GM23338 (cell line): ENCODE data around the gene DAPK1. TPM values are rescaled to one million over a fixed set of nuclear protein-coding genes. Genes with fewer than 3 reads are reported as not detected.

ENCODE experiments used
- ATAC-seq: fragments of 200-7000 bp; cut with Tn5 transposase; 3 replicates; pipeline ENCODE4 v1.9.1; 2020
- DNase-seq: peaks from one replicate; pipeline ENCODE4 v3.0.0-alpha.2; 2015; ENCODE audit warnings: low spot score
- H2AFZ ChIP-seq: fragments of 200-600 bp; sonication (generic); 2 replicates; pipeline ENCODE4 v1.8.0; 2016; ENCODE audit warnings: antibody characterized with exemption, mild to moderate bottlenecking, moderate library complexity
- H3F3A ChIP-seq: fragments of 200-600 bp; sonication (generic); replicated peaks from 2 replicates; pipeline ENCODE4 v1.8.0; 2017; ENCODE audit warnings: antibody characterized with exemption, mixed run types, low read depth
- H3K27ac ChIP-seq: fragments of 200-600 bp; sonication (generic); 2 replicates; pipeline ENCODE4 v1.6.1; 2016; ENCODE audit warnings: low read depth
- H3K27me3 ChIP-seq: fragments of 200-600 bp; sonication (generic); 2 replicates; pipeline ENCODE4 v1.8.0; 2016; ENCODE audit warnings: mild to moderate bottlenecking, mixed run types, moderate library complexity; ENCODE audit not compliant: insufficient read depth
- H3K36me3 ChIP-seq: fragments of 200-600 bp; sonication (generic); 2 replicates; pipeline ENCODE4 v1.8.0; 2016; ENCODE audit warnings: mild to moderate bottlenecking; ENCODE audit not compliant: insufficient read depth
- H3K4me1 ChIP-seq: fragments of 200-600 bp; sonication (generic); 2 replicates; pipeline ENCODE4 v1.8.0; 2016; ENCODE audit warnings: mild to moderate bottlenecking, moderate library complexity; ENCODE audit not compliant: insufficient read depth
- H3K4me2 ChIP-seq: fragments of 200-600 bp; sonication (generic); 2 replicates; pipeline ENCODE4 v1.7.1; 2017; ENCODE audit warnings: mixed run types
- H3K4me3 ChIP-seq: fragments of 200-600 bp; sonication (generic); 2 replicates; pipeline ENCODE4 v1.6.1; 2016; ENCODE audit warnings: mixed run types
- H3K79me2 ChIP-seq: fragments of 200-600 bp; sonication (generic); replicated peaks from 2 replicates; pipeline ENCODE4 v1.8.0; 2017; ENCODE audit warnings: mild to moderate bottlenecking; ENCODE audit not compliant: insufficient read depth
- H3K9me2 ChIP-seq: fragments of 200-600 bp; sonication (generic); 2 replicates; pipeline ENCODE4 v1.8.0; 2017; ENCODE audit not compliant: insufficient read depth
- H4K20me1 ChIP-seq: fragments of 200-600 bp; sonication (generic); replicated peaks from 2 replicates; pipeline ENCODE4 v1.8.0; 2017; ENCODE audit warnings: mild to moderate bottlenecking; ENCODE audit not compliant: insufficient read depth
- H3K27ac Mint-ChIP-seq: 2 replicates; pipeline ENCODE4 v1.8.0; 2020; ENCODE audit warnings: inconsistent platforms, mild to moderate bottlenecking, moderate library complexity, mixed read lengths
- H3K27me3 Mint-ChIP-seq: 3 replicates; pipeline ENCODE4 v1.8.0; 2022; ENCODE audit warnings: low read depth, mild to moderate bottlenecking, moderate library complexity, mixed read lengths, inconsistent platforms; ENCODE audit not compliant: insufficient read depth, poor library complexity
- H3K36me3 Mint-ChIP-seq: 3 replicates; pipeline ENCODE4 v1.8.0; 2021; ENCODE audit warnings: low read depth, mild to moderate bottlenecking, inconsistent platforms, moderate library complexity, mixed read lengths
- H3K4me1 Mint-ChIP-seq: 3 replicates; pipeline ENCODE4 v1.8.0; 2020; ENCODE audit warnings: mild to moderate bottlenecking, inconsistent platforms, mixed read lengths
- H3K4me3 Mint-ChIP-seq: 3 replicates; pipeline ENCODE4 v1.8.0; 2021; ENCODE audit warnings: moderate library complexity, mild to moderate bottlenecking, inconsistent platforms, mixed read lengths
- H3K9me3 Mint-ChIP-seq: 3 replicates; pipeline ENCODE4 v1.8.0; 2020; ENCODE audit warnings: moderate library complexity, mild to moderate bottlenecking, inconsistent platforms, mixed read lengths
- CREB1 ChIP-seq: fragments of 250-450 bp; sonication (Bioruptor Pico); IDR thresholded peaks from 2 replicates; pipeline ENCODE4 v1.5.0; 2020; ENCODE audit warnings: low read depth, mild to moderate bottlenecking, moderate library complexity
- ETS1 ChIP-seq: IDR thresholded peaks from 2 replicates; pipeline ENCODE4 v1.6.1; 2016; ENCODE audit warnings: antibody characterized with exemption
- EZH2phosphoT487 ChIP-seq: fragments of 200-600 bp; sonication (generic); IDR thresholded peaks from one replicate; pipeline ENCODE4 v1.8.1; 2018; ENCODE audit warnings: antibody characterized with exemption; ENCODE audit not compliant: unreplicated experiment
- JUNB ChIP-seq: IDR thresholded peaks from one replicate; pipeline ENCODE4 v1.6.1; 2016; ENCODE audit warnings: antibody characterized with exemption; ENCODE audit not compliant: unreplicated experiment
- NANOG ChIP-seq: IDR thresholded peaks from 2 replicates; pipeline ENCODE4 v1.6.1; 2016; ENCODE audit warnings: antibody characterized with exemption, borderline replicate concordance
- POLR2AphosphoS5 ChIP-seq: IDR thresholded peaks from 2 replicates; pipeline ENCODE4 v1.6.1; 2016; ENCODE audit warnings: antibody characterized with exemption, low read depth
- REST ChIP-seq: IDR thresholded peaks from one replicate; pipeline ENCODE4 v1.6.1; 2018; ENCODE audit warnings: antibody characterized with exemption; ENCODE audit not compliant: unreplicated experiment
- STAT1 ChIP-seq: IDR thresholded peaks from one replicate; pipeline ENCODE4 v1.6.1; 2016; ENCODE audit warnings: antibody characterized with exemption; ENCODE audit not compliant: unreplicated experiment
- ZNF331 ChIP-seq: fragments of 250-450 bp; sonication (Bioruptor Pico); IDR thresholded peaks from 2 replicates; pipeline ENCODE4 v1.5.0; 2020; ENCODE audit warnings: low read depth, mild to moderate bottlenecking, moderate library complexity
- ZNF462 ChIP-seq: fragments of 250-450 bp; sonication (Bioruptor Pico); IDR thresholded peaks from 2 replicates; pipeline ENCODE4 v1.5.0; 2020; ENCODE audit warnings: mild to moderate bottlenecking, moderate library complexity
- polyA plus RNA-seq: library from polyadenylated mRNA; unstranded; fragments of >200 nt; fragmentation: Nextera tagmentation; extraction: Ambion mirVana; gene quantifications from 2 replicates; pipeline ENCODE4 v1.2.1, GENCODE V29; 2016
- total RNA-seq: library from RNA; depleted of rRNA; stranded (reverse); fragments of >200 nt; shearing (Covaris generic); gene quantifications from 2 replicates; pipeline ENCODE4 v1.2.3, GENCODE V29; 2014
- TF ChIP-seq, protein P1 (sequence below), 2 experiments: fragments of 200-600 bp in 1 of 2; sonication (generic) in 1 of 2; conservative IDR thresholded peaks; 2 replicates each; pipeline versions ENCODE4 v1.5.1 to v1.6.1; 2016 to 2017; ENCODE audit warnings: antibody characterized with exemption in 2 of 2, low read depth in 2 of 2, mild to moderate bottlenecking in 2 of 2, moderate library complexity in 1 of 2

DAPK1 gene
- total and polyA plus RNA-seq, 2 experiments from 2014 or later, result 37.0 to 134 TPM

DNA sequence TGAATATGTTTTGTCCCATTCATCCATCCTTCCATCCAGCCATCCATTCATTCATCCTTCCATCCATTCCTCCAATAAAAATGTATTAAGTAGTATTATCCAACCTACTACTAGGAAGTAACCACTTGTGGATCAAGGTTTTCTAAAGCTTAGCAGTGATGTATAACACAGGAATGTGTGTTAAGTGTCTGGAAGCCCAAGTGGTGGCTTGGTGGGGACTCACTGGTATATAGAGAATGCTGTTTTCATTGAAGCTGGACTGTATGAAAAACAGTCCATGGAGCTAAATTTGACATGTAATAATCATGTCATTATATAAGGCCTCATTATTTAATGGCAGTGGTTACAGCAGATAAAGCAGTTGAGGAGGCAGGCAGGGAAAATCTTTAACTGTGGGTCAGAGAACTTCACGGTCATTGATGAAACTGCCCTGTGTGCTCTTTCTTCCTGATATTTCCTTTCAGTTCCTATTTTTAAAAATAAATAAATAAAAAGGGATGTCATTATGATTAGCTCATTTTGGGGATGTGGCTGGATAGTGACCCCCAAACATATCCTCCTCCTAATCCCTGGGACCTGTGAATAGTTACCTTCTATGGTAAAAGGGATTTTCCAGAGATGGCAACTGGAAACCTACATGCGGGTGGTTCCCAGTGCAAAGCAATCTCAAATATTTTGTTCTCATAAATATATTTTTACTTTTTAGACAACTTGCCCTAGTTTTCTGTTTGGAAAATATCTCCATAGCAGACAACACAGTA lies 82.3 kb downstream of the DAPK1 start (continued):
- TF ChIP-seq ETS1, result no peak
- no peak for TF ChIP-seq STAT1

DNA sequence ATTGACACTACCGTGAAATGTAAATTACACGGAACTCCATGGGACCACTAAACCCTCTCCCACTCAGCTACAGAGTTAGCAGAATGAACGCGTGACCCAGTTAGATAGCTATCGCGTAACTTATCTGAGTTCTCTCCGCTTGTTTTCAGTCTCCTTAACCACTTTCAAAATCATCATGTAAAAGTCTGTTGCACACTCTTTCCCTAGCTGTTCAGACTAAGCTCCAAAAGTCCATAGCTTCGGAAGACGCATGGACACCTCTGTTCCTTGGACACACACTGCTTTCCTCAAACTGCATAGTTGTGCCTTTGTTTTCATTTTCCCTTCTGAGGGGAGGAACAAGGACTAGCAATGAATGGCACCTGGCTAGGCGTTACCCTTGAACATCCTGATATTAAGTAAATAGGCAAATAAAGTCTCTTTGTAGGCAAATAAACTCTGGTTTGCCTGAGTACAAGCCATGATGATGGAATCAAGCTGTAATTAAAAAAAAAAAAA lies 83.3 kb downstream of the DAPK1 start:
- H3K36me3 Mint-ChIP-seq, result no peaks in the 10 kb centered on the region
- peaks cover 6% of the 10 kb centered on the region for H3K4me1 ChIP-seq
- H3K9me3 Mint-ChIP-seq, result no peaks in the 10 kb centered on the region; the same call in 2 of the 3 replicates
- H3K4me2 ChIP-seq, result no peak overlapping the region
- H3K27ac ChIP-seq, result no peak overlapping the region
- ATAC-seq, result no peak
- no peak overlapping the region for H3K27ac Mint-ChIP-seq
- 0 out of 2 replicates have a peak, but pooled peaks cover 6% of the 10 kb centered on the region for H3F3A ChIP-seq
- H3K27me3 Mint-ChIP-seq, result no peaks in the 10 kb centered on the region
- no peaks in the 10 kb centered on the region for H3K27me3 ChIP-seq
- H3K4me3 ChIP-seq, result no peak overlapping the region
- H3K4me1 Mint-ChIP-seq, result peaks cover 24% of the 10 kb centered on the region
- peaks cover 34% of the 10 kb centered on the region for H4K20me1 ChIP-seq
- no peak overlapping the region for H3K4me3 Mint-ChIP-seq
- no peaks in the 10 kb centered on the region for H3K9me2 ChIP-seq
- no peak for DNase-seq
- H3K36me3 ChIP-seq, result no peaks in the 10 kb centered on the region; the same call in 1 of the 2 replicates
- H2AFZ ChIP-seq, result no peak overlapping the region
- H3K79me2 ChIP-seq, result peaks cover 90% of the 10 kb centered on the region
- TF ChIP-seq ZNF331 (CRISPR knock-in tag) (no peak), REST (no peak), NANOG (no peak), JUNB (no peak), CREB1 (CRISPR knock-in tag) (no peak), POLR2AphosphoS5 (no peak), ZNF462 (CRISPR knock-in tag) (no peak), EZH2phosphoT487 (no peak)
- TF ChIP-seq, protein P1, sequence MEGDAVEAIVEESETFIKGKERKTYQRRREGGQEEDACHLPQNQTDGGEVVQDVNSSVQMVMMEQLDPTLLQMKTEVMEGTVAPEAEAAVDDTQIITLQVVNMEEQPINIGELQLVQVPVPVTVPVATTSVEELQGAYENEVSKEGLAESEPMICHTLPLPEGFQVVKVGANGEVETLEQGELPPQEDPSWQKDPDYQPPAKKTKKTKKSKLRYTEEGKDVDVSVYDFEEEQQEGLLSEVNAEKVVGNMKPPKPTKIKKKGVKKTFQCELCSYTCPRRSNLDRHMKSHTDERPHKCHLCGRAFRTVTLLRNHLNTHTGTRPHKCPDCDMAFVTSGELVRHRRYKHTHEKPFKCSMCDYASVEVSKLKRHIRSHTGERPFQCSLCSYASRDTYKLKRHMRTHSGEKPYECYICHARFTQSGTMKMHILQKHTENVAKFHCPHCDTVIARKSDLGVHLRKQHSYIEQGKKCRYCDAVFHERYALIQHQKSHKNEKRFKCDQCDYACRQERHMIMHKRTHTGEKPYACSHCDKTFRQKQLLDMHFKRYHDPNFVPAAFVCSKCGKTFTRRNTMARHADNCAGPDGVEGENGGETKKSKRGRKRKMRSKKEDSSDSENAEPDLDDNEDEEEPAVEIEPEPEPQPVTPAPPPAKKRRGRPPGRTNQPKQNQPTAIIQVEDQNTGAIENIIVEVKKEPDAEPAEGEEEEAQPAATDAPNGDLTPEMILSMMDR (conservative IDR thresholded peaks at IDR 0.05; ENCODE audit: low read depth in 2 of 2), result no peak
